Loucy (cell line): ENCODE measurements around the gene HOTAIR.

Experiments used
- H2AFZ ChIP-seq: fragments of 200-600 bp; sonication (generic); 2 replicates; pipeline ENCODE4 v1.6.0; 2016; ENCODE audit warnings: antibody characterized with exemption, mild to moderate bottlenecking, low read length, moderate library complexity
- H3F3A ChIP-seq: fragments of 200-600 bp; 2 replicates; pipeline ENCODE4 v1.6.0; 2016; ENCODE audit warnings: antibody characterized with exemption, low read depth, mild to moderate bottlenecking
- H3K27me3 ChIP-seq: fragments of 200-600 bp; sonication (generic); 2 replicates; pipeline ENCODE4 v1.6.1; 2014; ENCODE audit warnings: low read length, mild to moderate bottlenecking; ENCODE audit not compliant: insufficient read depth, poor library complexity, severe bottlenecking
- H3K36me3 ChIP-seq: fragments of 200-600 bp; sonication (generic); 2 replicates; pipeline ENCODE4 v1.6.1; 2016; ENCODE audit warnings: low read length; ENCODE audit not compliant: insufficient read depth
- H3K4me1 ChIP-seq: fragments of 200-600 bp; sonication (generic); 2 replicates; pipeline ENCODE4 v1.5.1; 2014; ENCODE audit warnings: low read length, mild to moderate bottlenecking; ENCODE audit not compliant: insufficient read depth, poor library complexity, severe bottlenecking
- H3K4me2 ChIP-seq: fragments of 200-600 bp; sonication (generic); 2 replicates; pipeline ENCODE4 v1.6.0; 2014; ENCODE audit warnings: antibody characterized with exemption, low read length, low read depth, mild to moderate bottlenecking; ENCODE audit not compliant: poor library complexity, severe bottlenecking
- H3K4me3 ChIP-seq: fragments of 200-600 bp; sonication (generic); 2 replicates; pipeline ENCODE4 v1.5.1; 2014; ENCODE audit warnings: low read length, mild to moderate bottlenecking, mixed read lengths; ENCODE audit not compliant: poor library complexity, severe bottlenecking
- H3K79me2 ChIP-seq: fragments of 200-600 bp; sonication (generic); 2 replicates; pipeline ENCODE4 v1.6.1; 2014; ENCODE audit warnings: low read length; ENCODE audit not compliant: insufficient read depth
- H3K9ac ChIP-seq: fragments of 200-600 bp; sonication (generic); 2 replicates; pipeline ENCODE4 v1.6.0; 2014; ENCODE audit warnings: mild to moderate bottlenecking, low read depth, low read length, moderate library complexity; ENCODE audit not compliant: poor library complexity, severe bottlenecking
- H3K9me2 ChIP-seq: fragments of 200-600 bp; sonication (generic); replicated peaks from 2 replicates; pipeline ENCODE4 v1.6.1; 2016; ENCODE audit warnings: low read depth, low read length, mixed read lengths
- H3K9me3 ChIP-seq: fragments of 200-600 bp; sonication (generic); 2 replicates; pipeline ENCODE4 v1.6.1; 2014; ENCODE audit warnings: mild to moderate bottlenecking, antibody characterized with exemption, low read length, low read depth; ENCODE audit not compliant: insufficient read depth
- H4K20me1 ChIP-seq: fragments of 200-600 bp; sonication (generic); 2 replicates; pipeline ENCODE4 v1.6.0; 2014; ENCODE audit warnings: antibody characterized with exemption, low read length, mild to moderate bottlenecking; ENCODE audit not compliant: insufficient read depth, poor library complexity, severe bottlenecking
- EZH2phosphoT487 ChIP-seq: fragments of 200-600 bp; IDR thresholded peaks from 2 replicates; pipeline ENCODE4 v1.6.1; 2018; ENCODE audit warnings: antibody characterized with exemption, mild to moderate bottlenecking, moderate library complexity, borderline replicate concordance
- TF ChIP-seq, protein P1 (sequence below): fragments of 200-600 bp; sonication (generic); conservative IDR thresholded peaks from 2 replicates; pipeline ENCODE4 v1.5.1; 2014; ENCODE audit warnings: mild to moderate bottlenecking, antibody characterized with exemption, low read length

The HOTAIR gene

DNA sequence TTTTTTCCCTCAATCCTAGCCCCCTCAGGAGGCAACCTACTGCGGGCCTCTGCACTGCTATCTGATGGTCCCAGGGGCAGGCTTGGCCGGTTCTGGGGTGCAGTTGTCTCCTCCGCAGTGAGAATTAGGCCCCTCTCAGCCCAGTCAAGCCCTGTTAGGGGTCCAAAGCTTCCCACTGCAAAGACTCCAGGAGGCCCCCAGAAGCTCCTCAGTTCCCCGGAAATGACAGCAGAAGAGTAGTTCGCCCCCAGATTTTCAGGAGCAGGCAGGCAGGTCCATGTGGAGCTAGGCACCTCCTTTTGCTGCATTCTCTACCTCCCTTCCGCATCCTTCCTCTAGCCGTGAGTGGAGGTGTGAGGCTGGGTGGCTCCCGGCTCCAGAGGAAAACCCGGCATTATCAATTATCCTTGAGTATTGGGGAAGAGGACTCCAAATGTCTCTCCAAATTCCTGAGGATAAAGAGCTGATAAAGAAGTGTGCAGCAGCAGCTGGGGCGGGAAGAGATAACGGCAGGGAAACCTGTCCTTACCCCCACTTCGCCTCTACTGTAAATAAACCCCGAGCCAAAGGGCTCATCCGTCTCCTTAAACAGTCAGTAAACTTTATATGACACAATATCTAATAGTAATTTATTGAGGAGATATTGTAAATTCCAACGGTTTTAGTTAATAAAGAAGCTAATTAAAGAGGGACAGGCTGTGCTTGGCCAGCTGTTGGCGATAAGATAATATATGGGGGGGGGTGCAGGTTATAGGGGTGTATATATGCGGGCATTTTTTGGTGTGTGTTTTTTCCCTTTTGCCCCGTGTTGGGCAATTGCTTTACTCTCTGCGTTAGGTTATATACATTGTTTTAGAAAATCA lies 20.7 kb downstream of the HOTAIR start:
- H3K36me3 ChIP-seq = no peaks in the 10 kb centered on the region

DNA sequence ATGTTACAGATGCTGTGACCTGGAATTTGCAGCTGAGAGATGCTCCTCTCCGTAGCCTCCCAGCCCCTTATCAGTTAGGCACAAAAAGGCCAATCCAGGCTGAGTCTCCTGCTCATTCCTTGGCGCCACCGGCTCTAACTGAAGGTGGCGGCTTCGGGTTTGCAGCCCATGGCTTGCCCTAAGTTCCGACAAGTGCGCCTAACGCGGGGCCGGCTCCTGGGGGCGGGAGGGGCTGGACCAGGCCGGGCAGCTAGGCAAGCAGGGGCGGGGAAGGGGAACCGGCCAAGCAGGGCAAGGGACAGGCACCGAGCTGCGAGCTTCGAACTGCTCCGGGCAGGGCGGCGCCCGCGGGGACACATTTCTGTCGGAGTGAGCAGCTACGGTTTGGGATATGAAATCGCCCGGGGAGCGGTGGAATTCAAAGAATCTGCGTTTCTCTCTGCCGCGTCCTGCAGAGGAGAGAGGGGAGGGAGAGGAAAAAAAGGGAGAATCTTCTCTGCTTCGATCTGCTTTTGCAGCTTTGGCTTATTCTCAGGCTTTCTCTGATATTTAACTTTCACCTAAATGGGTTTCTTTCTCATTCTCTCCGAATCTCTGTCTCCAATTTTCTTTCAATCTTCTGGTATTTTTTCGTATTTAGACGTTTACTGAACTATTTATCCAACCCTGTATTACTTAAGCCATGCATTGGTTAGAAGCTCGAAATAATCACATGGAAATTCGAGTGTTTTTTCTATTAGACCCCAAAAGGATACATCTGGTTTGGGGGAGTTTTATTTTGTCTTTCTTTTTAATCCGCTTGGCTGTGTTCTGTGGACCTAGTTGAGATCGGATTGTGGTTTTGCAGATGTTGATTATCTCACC lies 21.7 kb downstream of the HOTAIR start:
- H3K9me3 ChIP-seq = no peaks in the 10 kb centered on the region
- no peaks in the 10 kb centered on the region for H3K9me2 ChIP-seq
- no peaks in the 10 kb centered on the region for H3K27me3 ChIP-seq
- H3K79me2 ChIP-seq = no peaks in the 10 kb centered on the region
- no peaks in the 10 kb centered on the region for H3K36me3 ChIP-seq
- no peaks in the 10 kb centered on the region for H3F3A ChIP-seq
- no peak overlapping the region for H3K4me3 ChIP-seq
- TF ChIP-seq EZH2phosphoT487 = no peak
- TF ChIP-seq, protein P1, sequence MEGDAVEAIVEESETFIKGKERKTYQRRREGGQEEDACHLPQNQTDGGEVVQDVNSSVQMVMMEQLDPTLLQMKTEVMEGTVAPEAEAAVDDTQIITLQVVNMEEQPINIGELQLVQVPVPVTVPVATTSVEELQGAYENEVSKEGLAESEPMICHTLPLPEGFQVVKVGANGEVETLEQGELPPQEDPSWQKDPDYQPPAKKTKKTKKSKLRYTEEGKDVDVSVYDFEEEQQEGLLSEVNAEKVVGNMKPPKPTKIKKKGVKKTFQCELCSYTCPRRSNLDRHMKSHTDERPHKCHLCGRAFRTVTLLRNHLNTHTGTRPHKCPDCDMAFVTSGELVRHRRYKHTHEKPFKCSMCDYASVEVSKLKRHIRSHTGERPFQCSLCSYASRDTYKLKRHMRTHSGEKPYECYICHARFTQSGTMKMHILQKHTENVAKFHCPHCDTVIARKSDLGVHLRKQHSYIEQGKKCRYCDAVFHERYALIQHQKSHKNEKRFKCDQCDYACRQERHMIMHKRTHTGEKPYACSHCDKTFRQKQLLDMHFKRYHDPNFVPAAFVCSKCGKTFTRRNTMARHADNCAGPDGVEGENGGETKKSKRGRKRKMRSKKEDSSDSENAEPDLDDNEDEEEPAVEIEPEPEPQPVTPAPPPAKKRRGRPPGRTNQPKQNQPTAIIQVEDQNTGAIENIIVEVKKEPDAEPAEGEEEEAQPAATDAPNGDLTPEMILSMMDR = no peak
- no peak overlapping the region for H3K4me2 ChIP-seq
- H3K9ac ChIP-seq = no peak overlapping the region
- H3K4me1 ChIP-seq = peaks cover 28% of the 10 kb centered on the region
- H4K20me1 ChIP-seq = no peaks in the 10 kb centered on the region
- H2AFZ ChIP-seq = no peak overlapping the region

More for the DNA sequence above, 20.7 kb downstream of the HOTAIR start:
- Histone ChIP-seq H3F3A (no peaks in the 10 kb centered on the region), H4K20me1 (no peaks in the 10 kb centered on the region), H3K4me3 (no peak overlapping the region), H3K27me3 (no peaks in the 10 kb centered on the region), H3K9me3 (no peaks in the 10 kb centered on the region), H2AFZ (no peak overlapping the region), H3K4me2 (no peak overlapping the region), H3K9me2 (no peaks in the 10 kb centered on the region), H3K79me2 (no peaks in the 10 kb centered on the region), H3K4me1 (peaks cover 33% of the 10 kb centered on the region), H3K9ac (no peak overlapping the region)
- TF ChIP-seq EZH2phosphoT487 = no peak
- TF ChIP-seq, protein P1 = no peak

DNA sequence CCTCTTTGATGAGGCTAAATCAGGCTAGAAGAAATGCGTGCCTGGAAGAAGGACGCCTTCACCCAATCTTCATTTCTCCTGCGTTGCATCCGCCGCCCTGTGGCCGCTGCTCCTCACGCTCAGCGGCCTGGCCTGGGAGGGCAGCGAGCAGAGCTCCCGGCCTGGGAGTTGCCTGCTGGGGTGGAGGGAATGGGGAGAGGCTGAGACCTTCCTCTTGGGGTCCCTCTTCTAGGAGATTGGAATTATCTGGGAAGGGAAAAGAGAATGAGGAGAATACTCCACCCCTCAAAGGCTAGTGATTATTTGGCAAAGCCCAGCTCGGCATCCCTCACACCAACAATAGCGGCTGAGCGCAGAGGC lies 22.4 kb downstream of the HOTAIR start:
- H3K79me2 ChIP-seq = no peaks in the 10 kb centered on the region
- H3K36me3 ChIP-seq = no peaks in the 10 kb centered on the region
- no peak overlapping the region for H3K9ac ChIP-seq
- H3K4me3 ChIP-seq = no peak overlapping the region
- H4K20me1 ChIP-seq = no peaks in the 10 kb centered on the region
- no peaks in the 10 kb centered on the region for H3K9me3 ChIP-seq
- no peaks in the 10 kb centered on the region for H3F3A ChIP-seq
- H3K4me2 ChIP-seq = no peak overlapping the region
- H3K9me2 ChIP-seq = no peaks in the 10 kb centered on the region
- no peak overlapping the region for H2AFZ ChIP-seq
- no peak for TF ChIP-seq EZH2phosphoT487
- TF ChIP-seq, protein P1 = no peak
- no peaks in the 10 kb centered on the region for H3K27me3 ChIP-seq
- H3K4me1 ChIP-seq = peaks cover 20% of the 10 kb centered on the region
